Breast epithelium (tissue), 4 donors: Measurements from ENCODE around the gene DGKA. TPM values are rescaled to one million over a fixed set of nuclear protein-coding genes. Genes with fewer than 3 reads are reported as not detected.
A peak's percentile ranks its signal among the peaks of the same experiment; 100 is the strongest.

Experiments used
- DNase-seq, 2 donors: peaks; one replicate each; pipeline ENCODE4 v3.0.0-alpha.2; 2019; ENCODE audit warnings: low spot score in 2 of 2
- H3K27ac ChIP-seq, 2 donors: fragments of 200-600 bp; sonication (generic) in 1 of 2; one replicate each; pipeline ENCODE4 v1.5.1; 2016 to 2019; ENCODE audit warnings: mild to moderate bottlenecking in 1 of 2
- H3K27me3 ChIP-seq, 2 donors: fragments of 200-600 bp; sonication (generic) in 1 of 2; one replicate each; pipeline versions ENCODE4 v1.5.1 to v1.6.0; 2017 to 2019; ENCODE audit warnings: control low read depth in 1 of 2, mild to moderate bottlenecking in 1 of 2
- H3K36me3 ChIP-seq: fragments of 200-600 bp; one replicate; pipeline ENCODE4 v1.5.1; 2019
- H3K4me1 ChIP-seq, 2 donors: fragments of 200-600 bp; sonication (generic); one replicate each; pipeline ENCODE4 v1.5.1; 2016 to 2019; ENCODE audit warnings: control low read depth in 1 of 2
- H3K4me3 ChIP-seq, 3 donors: fragments of 200-600 bp; sonication (generic); 1 replicate in 2 of 3; 2 replicates in 1 of 3; pipeline ENCODE4 v1.5.1; 2016 to 2019; ENCODE audit warnings: mild to moderate bottlenecking in 3 of 3, moderate library complexity in 2 of 3
- H3K9me3 ChIP-seq, 2 donors: fragments of 200-600 bp; sonication (generic) in 1 of 2; one replicate each; pipeline ENCODE4 v1.5.1; 2016 to 2019; ENCODE audit warnings: control low read depth in 1 of 2
- POLR2A ChIP-seq: fragments of 450-650 bp; IDR thresholded peaks from one replicate; pipeline ENCODE4 v1.6.1; 2016; ENCODE audit warnings: antibody characterized with exemption, mild to moderate bottlenecking, moderate library complexity
- POLR2AphosphoS5 ChIP-seq, 3 donors: sonication (generic); formaldehyde crosslinking; IDR thresholded peaks; one replicate each; pipeline ENCODE4 v1.6.1; 2017; ENCODE audit warnings: antibody characterized with exemption in 3 of 3
- intact Hi-C: fragments of 100-400 bp; cut with DNase I; formaldehyde crosslinking; loops from one replicate; pipeline ENCODE4 v1.15.1; 2023; ENCODE audit warnings: low total_unique reads
- total RNA-seq, 3 donors: library from RNA; depleted of rRNA; stranded (reverse); fragments of >200 nt; gene quantifications; one replicate each; pipeline ENCODE4 v1.1.0, GENCODE V29; 2016
- TF ChIP-seq, protein P1 (sequence below), 3 donors: fragments of 450-650 bp; IDR thresholded peaks; one replicate each; pipeline ENCODE4 v1.5.1; 2016 to 2017; ENCODE audit warnings: antibody characterized with exemption in 3 of 3, mild to moderate bottlenecking in 3 of 3, moderate library complexity in 3 of 3

The DGKA gene
- total RNA-seq, 3 donors from 2014 or later: 25.1 to 50.5 (median 44.2) TPM

- no peak for DNase-seq
- intact Hi-C loops: no loop called here
- Histone ChIP-seq H3K9me3 (no peaks in the 10 kb centered on the region), H3K36me3 (no peaks in the 10 kb centered on the region), H3K4me1 (no peaks in the 10 kb centered on the region), H3K27ac (no peak overlapping the region), H3K4me3 (no peak overlapping the region), H3K27me3 (no peaks in the 10 kb centered on the region)
- TF ChIP-seq, protein P1, sequence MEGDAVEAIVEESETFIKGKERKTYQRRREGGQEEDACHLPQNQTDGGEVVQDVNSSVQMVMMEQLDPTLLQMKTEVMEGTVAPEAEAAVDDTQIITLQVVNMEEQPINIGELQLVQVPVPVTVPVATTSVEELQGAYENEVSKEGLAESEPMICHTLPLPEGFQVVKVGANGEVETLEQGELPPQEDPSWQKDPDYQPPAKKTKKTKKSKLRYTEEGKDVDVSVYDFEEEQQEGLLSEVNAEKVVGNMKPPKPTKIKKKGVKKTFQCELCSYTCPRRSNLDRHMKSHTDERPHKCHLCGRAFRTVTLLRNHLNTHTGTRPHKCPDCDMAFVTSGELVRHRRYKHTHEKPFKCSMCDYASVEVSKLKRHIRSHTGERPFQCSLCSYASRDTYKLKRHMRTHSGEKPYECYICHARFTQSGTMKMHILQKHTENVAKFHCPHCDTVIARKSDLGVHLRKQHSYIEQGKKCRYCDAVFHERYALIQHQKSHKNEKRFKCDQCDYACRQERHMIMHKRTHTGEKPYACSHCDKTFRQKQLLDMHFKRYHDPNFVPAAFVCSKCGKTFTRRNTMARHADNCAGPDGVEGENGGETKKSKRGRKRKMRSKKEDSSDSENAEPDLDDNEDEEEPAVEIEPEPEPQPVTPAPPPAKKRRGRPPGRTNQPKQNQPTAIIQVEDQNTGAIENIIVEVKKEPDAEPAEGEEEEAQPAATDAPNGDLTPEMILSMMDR (IDR thresholded peaks at IDR 0.05): no peak
- TF ChIP-seq POLR2A (no peak), POLR2AphosphoS5 (IDR thresholded peaks at IDR 0.05) (no peak)
Measured at GRCh38 chr12:55942055-55942454, 11.1 kb downstream of the DGKA start.

DNA sequence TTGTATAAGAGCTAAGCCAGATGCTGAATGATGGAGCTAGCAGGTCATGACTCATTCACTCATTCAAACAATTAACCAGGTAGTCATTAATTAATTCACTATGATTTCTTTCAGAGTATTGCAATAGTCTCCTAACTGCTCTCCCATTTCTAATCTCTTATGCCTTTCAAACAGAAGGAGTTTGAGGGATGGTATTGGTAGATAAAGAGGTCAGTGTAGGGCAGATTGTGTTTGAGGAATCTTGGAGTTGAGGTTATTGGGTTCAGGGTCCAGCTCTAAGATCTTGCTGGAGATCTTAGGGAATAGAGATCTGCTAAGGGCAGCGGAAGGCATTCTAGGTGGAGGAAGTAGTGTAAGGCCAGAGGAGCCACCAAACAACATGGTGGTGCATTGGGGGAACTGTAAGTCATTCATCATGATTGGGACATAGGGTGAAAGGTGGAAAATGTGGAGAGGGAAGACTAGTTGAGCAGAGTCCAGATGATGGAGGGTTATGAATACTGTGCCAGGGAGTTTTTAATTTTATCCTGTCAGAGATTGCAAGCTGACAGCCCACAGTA lies 11.7 kb downstream of the DGKA start:
- no peak for TF ChIP-seq POLR2A
- no peak for TF ChIP-seq POLR2AphosphoS5 (IDR thresholded peaks at IDR 0.05)
- TF ChIP-seq, protein P1 (IDR thresholded peaks at IDR 0.05): no peak
- Histone ChIP-seq H3K27ac (no peak overlapping the region), H3K9me3 (no peaks in the 10 kb centered on the region), H3K27me3 (no peaks in the 10 kb centered on the region), H3K4me1 (no peaks in the 10 kb centered on the region), H3K4me3 (no peak overlapping the region), H3K36me3 (no peaks in the 10 kb centered on the region)
- DNase-seq: no peak
- intact Hi-C loops: no loop called here

DNA sequence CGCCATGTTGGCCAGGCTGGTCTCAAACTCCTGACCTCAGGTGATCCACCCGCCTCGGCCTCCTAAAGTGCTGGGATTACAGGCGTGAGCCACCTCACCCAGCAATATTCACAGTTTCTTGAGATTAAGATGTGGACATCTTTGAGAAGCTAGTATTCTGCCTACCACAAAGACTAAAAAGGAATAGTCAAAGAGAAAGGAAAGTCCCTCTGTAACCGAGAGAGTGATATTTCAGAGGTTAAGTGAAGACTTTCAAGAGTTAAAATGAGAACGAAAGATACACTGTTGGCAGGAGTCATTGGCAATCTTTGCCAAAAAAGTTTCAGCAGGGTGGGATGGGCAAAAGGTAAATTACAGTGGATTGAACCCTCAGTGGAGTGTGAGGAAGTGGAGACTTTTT lies 15.6 kb downstream of the DGKA start:
- Histone ChIP-seq H3K4me1 (no peaks in the 10 kb centered on the region), H3K36me3 (no peaks in the 10 kb centered on the region), H3K4me3 (no peak overlapping the region), H3K27me3 (no peaks in the 10 kb centered on the region), H3K9me3 (no peaks in the 10 kb centered on the region), H3K27ac (no peak overlapping the region)
- intact Hi-C loops: no loop called here
- DNase-seq: no peak
- TF ChIP-seq, protein P1 (IDR thresholded peaks at IDR 0.05): no peak
- TF ChIP-seq POLR2AphosphoS5 (IDR thresholded peaks at IDR 0.05) (no peak), POLR2A (no peak)

GRCh38 chr12:55955344-55955743 lies 24.4 kb downstream of the DGKA start:
- intact Hi-C loops: no loop called here
- peak overlapping the region in 1 of 2 donors; percentile 7 for H3K27ac ChIP-seq
- TF ChIP-seq, protein P1 (IDR thresholded peaks at IDR 0.05): no peak
- TF ChIP-seq POLR2AphosphoS5 (IDR thresholded peaks at IDR 0.05): no peak
- TF ChIP-seq POLR2A: no peak
- no peaks in the 10 kb centered on the region for H3K9me3 ChIP-seq
- no peaks in the 10 kb centered on the region for H3K27me3 ChIP-seq
- no peak overlapping the region for H3K4me3 ChIP-seq
- DNase-seq: no peak
- no peaks in the 10 kb centered on the region for H3K36me3 ChIP-seq
- H3K4me1 ChIP-seq: no peaks in the 10 kb centered on the region

DNA sequence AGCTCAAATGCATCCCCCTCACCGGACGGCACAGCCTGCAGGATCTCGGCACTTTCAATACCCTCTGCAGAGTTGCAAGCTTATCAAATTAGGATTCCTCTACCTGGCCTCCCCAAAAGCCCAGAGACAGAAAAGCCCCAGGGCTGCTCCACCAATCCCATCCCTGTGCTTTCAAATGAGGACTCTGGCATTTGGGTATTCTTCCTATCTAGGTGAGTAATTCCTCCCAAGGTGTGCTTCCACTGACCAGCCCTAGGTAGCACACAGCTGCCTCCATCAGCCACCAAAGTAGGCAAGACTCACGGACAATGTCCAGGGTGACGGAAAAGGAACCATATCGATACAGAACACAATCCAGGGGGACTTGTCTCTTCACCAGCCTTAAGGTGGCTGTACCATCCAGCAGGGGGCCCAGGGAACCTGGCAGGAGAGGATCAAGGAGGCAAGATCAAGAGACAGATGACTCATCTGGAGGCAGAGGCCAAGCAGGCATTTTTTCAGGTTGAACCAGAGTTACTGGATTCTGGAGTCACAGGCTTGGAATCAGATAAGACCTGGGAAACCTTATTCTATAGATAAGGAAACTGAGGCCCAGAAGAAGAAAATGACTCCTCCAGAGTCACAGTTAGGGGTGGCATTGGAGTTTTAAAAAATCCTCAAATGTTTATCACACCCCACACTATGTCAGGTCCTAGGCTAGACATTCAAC lies 25.0 kb downstream of the DGKA start:
- no peak for DNase-seq
- Histone ChIP-seq H3K9me3 (no peaks in the 10 kb centered on the region), H3K27me3 (no peaks in the 10 kb centered on the region), H3K4me3 (no peak overlapping the region), H3K4me1 (no peaks in the 10 kb centered on the region), H3K27ac (peak overlapping the region in 1 of 2 donors; percentile 7), H3K36me3 (no peaks in the 10 kb centered on the region)
- TF ChIP-seq, protein P1 (IDR thresholded peaks at IDR 0.05): peak in 1 of 3 donors; percentile 13
- no peak for TF ChIP-seq POLR2A
- intact Hi-C loops: no loop called here
